ENCODE measurements around the gene MSN. TPM values are rescaled to one million over a fixed set of nuclear protein-coding genes. Genes with fewer than 3 reads are reported as not detected.

The MSN gene
- total RNA-seq, 1 experiment from 2014 or later = 224 TPM

- intact Hi-C loops (cut with micrococcal nuclease) = no loop called here
- peak overlapping the region; percentile 1 for H3K27ac Mint-ChIP-seq (ENCODE audit: low read depth, unreplicated experiment)
- CTCF ChIA-PET = interaction anchor here (0.6 to 1.8 kb wide), 4 partner anchors 40 to 235 kb away, joined by 3 to 4 read pairs (median 3); no protein-coding TSS in a partner anchor
- H3K36me3 Mint-ChIP-seq (ENCODE audit: insufficient read depth, unreplicated experiment) = no peaks in the 10 kb centered on the region
- no peak for DNase-seq (ENCODE audit: unreplicated experiment)
- H3K9me3 Mint-ChIP-seq (ENCODE audit: unreplicated experiment) = peaks cover 11% of the 10 kb centered on the region
- no TSS peak for BruUV-seq (replicated peaks)
- no peak overlapping the region for H3K4me3 Mint-ChIP-seq (ENCODE audit: unreplicated experiment)
- H3K4me1 Mint-ChIP-seq (ENCODE audit: insufficient read depth, unreplicated experiment) = peaks cover 14% of the 10 kb centered on the region
- POLR2A ChIA-PET = interaction anchor here (0.7 kb wide), 1 partner anchor 129 kb away, joined by 4 read pairs; no protein-coding TSS in a partner anchor
- H3K27me3 Mint-ChIP-seq (ENCODE audit: insufficient read depth, unreplicated experiment) = no peaks in the 10 kb centered on the region
- TF ChIP-seq, protein P1, sequence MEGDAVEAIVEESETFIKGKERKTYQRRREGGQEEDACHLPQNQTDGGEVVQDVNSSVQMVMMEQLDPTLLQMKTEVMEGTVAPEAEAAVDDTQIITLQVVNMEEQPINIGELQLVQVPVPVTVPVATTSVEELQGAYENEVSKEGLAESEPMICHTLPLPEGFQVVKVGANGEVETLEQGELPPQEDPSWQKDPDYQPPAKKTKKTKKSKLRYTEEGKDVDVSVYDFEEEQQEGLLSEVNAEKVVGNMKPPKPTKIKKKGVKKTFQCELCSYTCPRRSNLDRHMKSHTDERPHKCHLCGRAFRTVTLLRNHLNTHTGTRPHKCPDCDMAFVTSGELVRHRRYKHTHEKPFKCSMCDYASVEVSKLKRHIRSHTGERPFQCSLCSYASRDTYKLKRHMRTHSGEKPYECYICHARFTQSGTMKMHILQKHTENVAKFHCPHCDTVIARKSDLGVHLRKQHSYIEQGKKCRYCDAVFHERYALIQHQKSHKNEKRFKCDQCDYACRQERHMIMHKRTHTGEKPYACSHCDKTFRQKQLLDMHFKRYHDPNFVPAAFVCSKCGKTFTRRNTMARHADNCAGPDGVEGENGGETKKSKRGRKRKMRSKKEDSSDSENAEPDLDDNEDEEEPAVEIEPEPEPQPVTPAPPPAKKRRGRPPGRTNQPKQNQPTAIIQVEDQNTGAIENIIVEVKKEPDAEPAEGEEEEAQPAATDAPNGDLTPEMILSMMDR (IDR thresholded peaks at IDR 0.05; ENCODE audit: unreplicated experiment) = no peak
Measured at GRCh38 chrX:65751519-65751918, 84.1 kb downstream of the MSN start.

GRCh38 chrX:65752294-65752693, 84.8 kb downstream of the MSN start:
- H3K27me3 Mint-ChIP-seq (ENCODE audit: insufficient read depth, unreplicated experiment) = no peaks in the 10 kb centered on the region
- ChIA-PET POLR2A (no interaction called here), CTCF (interaction anchor here (0.6 kb wide), 1 partner anchor 659 kb away, joined by 3 read pairs; no protein-coding TSS in a partner anchor)
- no peaks in the 10 kb centered on the region for H3K36me3 Mint-ChIP-seq (ENCODE audit: insufficient read depth, unreplicated experiment)
- no peak overlapping the region for H3K4me3 Mint-ChIP-seq (ENCODE audit: unreplicated experiment)
- peaks cover 17% of the 10 kb centered on the region for H3K4me1 Mint-ChIP-seq (ENCODE audit: insufficient read depth, unreplicated experiment)
- no TSS peak for BruUV-seq (replicated peaks)
- no peak for DNase-seq (ENCODE audit: unreplicated experiment)
- no peak overlapping the region for H3K27ac Mint-ChIP-seq (ENCODE audit: low read depth, unreplicated experiment)
- H3K9me3 Mint-ChIP-seq (ENCODE audit: unreplicated experiment) = peaks cover 11% of the 10 kb centered on the region
- TF ChIP-seq, protein P1 (IDR thresholded peaks at IDR 0.05; ENCODE audit: unreplicated experiment) = no peak
- intact Hi-C loops (cut with micrococcal nuclease) = no loop called here

- ChIA-PET POLR2A (interaction anchor here (0.9 to 1.0 kb wide), 2 partner anchors 10 to 17 kb away, joined by 3 to 5 read pairs; no protein-coding TSS in a partner anchor), CTCF (interaction anchor here (0.5 kb wide), 1 partner anchor 173 kb away, joined by 3 read pairs; no protein-coding TSS in a partner anchor)
- no TSS peak for BruUV-seq (replicated peaks)
- DNase-seq (ENCODE audit: unreplicated experiment) = peak; percentile 25
- Mint-ChIP-seq H3K4me1 (ENCODE audit: insufficient read depth, unreplicated experiment) (peaks cover 21% of the 10 kb centered on the region), H3K27me3 (ENCODE audit: insufficient read depth, unreplicated experiment) (no peaks in the 10 kb centered on the region), H3K9me3 (ENCODE audit: unreplicated experiment) (peaks cover 18% of the 10 kb centered on the region), H3K36me3 (ENCODE audit: insufficient read depth, unreplicated experiment) (no peaks in the 10 kb centered on the region), H3K4me3 (ENCODE audit: unreplicated experiment) (peak overlapping the region; percentile 36), H3K27ac (ENCODE audit: low read depth, unreplicated experiment) (peak overlapping the region; percentile 89)
- intact Hi-C loops (cut with micrococcal nuclease) = no loop called here
- TF ChIP-seq, protein P1 (IDR thresholded peaks at IDR 0.05; ENCODE audit: unreplicated experiment) = no peak
Measured at GRCh38 chrX:65755786-65756185, 88.3 kb downstream of the MSN start.

DNA sequence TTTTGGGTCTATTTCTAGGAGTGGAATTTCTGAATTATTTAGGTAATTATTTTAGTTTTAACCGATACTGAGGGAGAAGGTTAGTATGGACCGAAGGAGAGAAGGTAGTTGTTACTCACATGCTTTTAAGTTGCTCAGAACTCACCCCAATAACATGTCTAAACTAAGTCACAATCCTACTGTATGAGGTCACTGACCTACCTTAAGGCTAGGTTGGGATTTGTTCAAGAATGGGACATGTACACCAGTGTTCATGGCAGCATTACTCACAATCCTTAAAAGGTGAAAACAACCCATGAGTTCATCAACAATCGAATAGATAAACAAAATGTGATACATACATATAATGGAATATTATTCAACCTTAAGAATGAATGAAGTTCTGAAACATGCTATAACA, 90.5 kb downstream of the MSN start:
- no peak overlapping the region for H3K4me3 Mint-ChIP-seq (ENCODE audit: unreplicated experiment)
- intact Hi-C loops (cut with micrococcal nuclease) = no loop called here
- peaks cover 30% of the 10 kb centered on the region for H3K9me3 Mint-ChIP-seq (ENCODE audit: unreplicated experiment)
- H3K4me1 Mint-ChIP-seq (ENCODE audit: insufficient read depth, unreplicated experiment) = peaks cover 21% of the 10 kb centered on the region
- BruUV-seq (replicated peaks) = no TSS peak
- CTCF ChIA-PET = interaction anchor here (0.8 kb wide), 1 partner anchor 54 kb away, joined by 3 read pairs; no protein-coding TSS in a partner anchor
- no peaks in the 10 kb centered on the region for H3K27me3 Mint-ChIP-seq (ENCODE audit: insufficient read depth, unreplicated experiment)
- peak overlapping the region; percentile 55 for H3K27ac Mint-ChIP-seq (ENCODE audit: low read depth, unreplicated experiment)
- TF ChIP-seq, protein P1 (IDR thresholded peaks at IDR 0.05; ENCODE audit: unreplicated experiment) = no peak
- H3K36me3 Mint-ChIP-seq (ENCODE audit: insufficient read depth, unreplicated experiment) = no peaks in the 10 kb centered on the region
- POLR2A ChIA-PET = no interaction called here
- no peak for DNase-seq (ENCODE audit: unreplicated experiment)
